HL-60/S4 treated with retinoic acid at 250 ng/mL for 4 days and 3 days (cell line): ENCODE results near the gene CEP85L.

Experiments used
- in situ Hi-C: fragments of 300-500 bp; cut with MboI; formaldehyde crosslinking; loops from 2 replicates; pipeline ENCODE4 v1.7.0; 2022; ENCODE audit warnings: low sequenced_read_pairs

The CEP85L gene

GRCh38 chr6:118580585-118581419, 70.6 kb downstream of the CEP85L start:
- in situ Hi-C loops = no loop called here

GRCh38 chr6:118579786-118580185, 71.6 kb downstream of the CEP85L start:
- in situ Hi-C loops = no loop called here

DNA sequence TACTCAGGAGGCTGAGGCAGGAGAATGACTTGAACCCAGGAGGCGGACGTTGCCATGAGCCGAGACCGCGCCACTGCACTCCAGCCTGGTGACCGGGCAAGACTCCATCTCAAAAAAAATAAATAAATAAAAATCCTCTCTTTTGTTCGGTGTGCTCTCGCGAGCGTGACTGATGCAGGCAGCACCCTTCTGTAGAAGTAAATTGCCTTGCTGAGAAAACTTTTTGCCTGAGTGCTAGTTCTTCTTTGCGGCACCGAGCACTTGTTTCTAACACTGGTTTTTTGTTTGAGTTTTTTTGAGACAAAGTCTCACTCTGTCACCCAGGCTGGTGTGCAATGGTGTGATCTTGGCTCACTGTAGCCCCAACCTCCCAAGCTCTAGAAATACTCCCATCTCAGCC, 72.8 kb downstream of the CEP85L start:
- in situ Hi-C loops = no loop called here

DNA sequence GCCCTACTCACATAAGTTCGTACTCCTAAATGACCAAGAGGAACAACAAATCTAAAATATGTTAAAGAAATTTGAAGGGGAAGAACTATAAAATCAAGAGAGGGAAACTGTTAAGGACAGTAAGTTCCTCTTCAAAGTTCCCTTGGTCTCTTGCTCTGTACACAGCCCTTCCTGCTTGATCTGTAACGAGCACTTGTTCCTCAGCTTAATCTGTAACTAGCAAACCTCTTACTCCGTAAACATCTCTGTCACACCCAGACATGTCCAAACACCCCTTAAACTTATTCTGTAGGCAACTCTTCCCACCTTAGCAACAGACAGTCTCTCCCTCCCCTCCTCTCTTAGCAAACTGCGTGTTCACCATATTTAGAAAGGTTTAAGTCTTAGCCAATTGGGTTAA, 73.4 kb downstream of the CEP85L start:
- in situ Hi-C loops = no loop called here

DNA sequence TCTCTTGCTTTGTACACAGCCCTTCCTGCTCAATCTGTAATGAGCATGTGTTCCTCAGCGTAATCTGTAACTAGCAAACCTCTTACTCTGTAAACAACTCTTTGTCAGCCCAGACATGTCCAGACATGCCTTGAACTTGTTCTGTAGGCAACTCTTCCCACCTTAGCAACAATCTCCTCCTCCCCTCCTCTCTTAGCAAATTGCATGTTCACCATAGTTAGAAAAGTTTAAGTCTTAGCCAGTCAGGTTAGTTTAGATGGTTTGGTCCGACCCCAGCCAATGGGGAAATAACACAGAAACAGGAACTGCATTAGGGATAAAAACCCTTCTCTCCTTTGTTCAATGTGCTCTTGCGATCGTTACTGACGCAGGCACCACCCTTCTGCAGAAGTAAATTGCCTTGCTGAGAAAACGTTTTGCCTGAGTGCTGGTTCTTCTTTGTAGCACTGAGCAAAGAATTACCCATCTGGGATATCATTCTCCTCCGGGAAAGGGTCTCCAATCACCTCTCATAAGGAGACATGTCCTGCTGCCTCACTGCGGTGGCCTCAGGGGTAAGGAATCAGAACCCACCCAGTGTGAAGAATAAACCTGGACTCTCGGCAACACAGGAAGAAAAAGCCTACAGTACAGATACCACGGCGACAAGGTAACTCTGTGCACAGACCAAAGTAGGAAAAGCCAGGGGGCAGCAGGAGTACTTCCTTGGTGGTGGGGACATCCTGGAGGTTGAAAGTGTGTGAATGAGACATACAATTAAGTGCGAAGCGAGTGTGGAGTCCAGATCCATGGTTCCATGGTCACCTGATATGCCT, 77.1 kb downstream of the CEP85L start:
- in situ Hi-C loops = no loop called here

- in situ Hi-C loops = no loop called here
Measured at GRCh38 chr6:118571121-118571520, 80.3 kb downstream of the CEP85L start.

GRCh38 chr6:118569498-118569897, 81.9 kb downstream of the CEP85L start:
- in situ Hi-C loops = no loop called here

DNA sequence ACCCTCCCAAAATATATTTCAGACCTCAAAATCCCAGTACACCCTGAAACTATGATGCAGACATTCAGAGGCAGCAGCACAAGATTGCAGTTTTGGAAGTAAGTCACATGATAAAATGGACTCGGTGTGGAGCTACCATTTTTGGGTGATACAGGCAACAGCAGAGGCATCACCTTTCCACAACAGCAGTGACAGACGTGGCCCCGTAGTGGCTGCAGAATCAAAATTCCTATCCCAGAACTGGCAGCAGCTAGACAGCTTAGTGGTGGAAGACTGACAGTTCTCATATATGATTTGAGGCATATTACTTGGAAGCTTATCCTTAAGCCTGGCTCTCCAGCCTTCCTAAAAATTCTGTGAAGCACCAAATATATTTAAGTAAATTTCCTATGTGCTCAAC, 83.4 kb downstream of the CEP85L start:
- in situ Hi-C loops = no loop called here

DNA sequence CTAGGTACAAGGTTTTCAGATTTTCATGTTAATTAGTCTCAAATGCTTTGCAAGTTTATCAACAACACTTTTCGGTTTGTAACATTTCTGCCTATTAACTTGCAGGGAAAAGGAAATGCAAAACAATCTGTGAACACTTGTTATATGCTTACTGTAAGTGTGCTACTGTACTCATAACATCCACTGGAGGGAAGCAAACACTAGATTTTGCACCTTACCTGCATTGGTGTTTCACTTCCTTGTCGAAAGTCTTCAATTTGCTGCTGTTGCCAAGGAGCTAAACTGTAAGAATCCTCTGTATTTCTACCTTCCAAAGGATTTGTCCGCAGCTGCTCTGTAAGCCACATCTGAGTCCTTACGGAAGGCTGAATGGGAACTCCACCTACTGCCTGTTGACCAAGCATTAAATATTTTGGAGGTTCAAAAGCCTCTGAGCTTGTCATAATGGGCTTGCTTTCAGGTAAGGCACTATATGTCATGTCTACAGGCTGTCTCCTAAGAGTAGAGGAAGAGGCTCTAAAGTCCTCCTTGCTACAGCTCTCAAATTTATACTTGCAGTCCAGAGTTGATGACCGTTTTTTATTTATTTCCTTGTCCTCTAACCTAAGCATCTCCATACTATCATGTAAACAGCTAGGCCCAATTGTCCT, 86.0 kb downstream of the CEP85L start:
- in situ Hi-C loops = no loop called here

- in situ Hi-C loops = no loop called here
Measured at GRCh38 chr6:118562959-118563358, 88.4 kb downstream of the CEP85L start.

DNA sequence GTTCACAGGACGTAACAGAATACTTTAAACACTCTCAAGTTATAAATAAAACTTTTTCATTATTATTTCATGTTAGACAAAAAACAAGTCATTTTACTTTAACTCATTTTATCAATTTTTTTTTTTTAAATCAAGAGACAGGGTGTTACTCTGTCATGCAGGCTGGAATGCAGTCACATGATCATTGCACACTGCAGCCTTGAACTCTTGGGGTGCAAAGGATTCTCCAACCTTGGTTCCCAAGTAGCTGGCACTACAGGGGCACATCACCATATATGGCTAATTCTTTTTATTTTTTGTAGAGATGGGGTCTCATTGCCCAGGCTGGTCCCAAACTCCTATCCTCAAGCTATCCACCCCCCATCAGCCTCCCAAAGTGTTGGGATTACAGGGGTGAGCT, 89.1 kb downstream of the CEP85L start:
- in situ Hi-C loops = no loop called here

DNA sequence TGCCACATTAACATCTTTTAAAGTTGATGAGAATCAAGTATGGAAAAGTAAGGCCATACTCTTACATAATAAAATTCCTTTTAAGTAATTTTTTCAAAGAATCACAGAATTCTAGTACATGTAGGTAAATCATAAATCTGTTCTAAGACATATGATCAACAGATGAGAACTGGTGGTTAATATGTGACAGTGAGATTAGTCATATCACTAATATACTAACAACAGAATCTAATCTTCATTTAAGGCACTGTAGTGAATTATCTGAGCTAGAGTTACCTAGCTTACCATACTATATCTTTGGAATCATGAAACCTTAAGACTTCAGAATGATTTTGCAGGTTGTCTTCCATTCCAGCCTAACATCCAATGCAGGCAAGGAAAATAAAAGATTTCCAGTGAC, 91.7 kb downstream of the CEP85L start:
- in situ Hi-C loops = no loop called here

DNA sequence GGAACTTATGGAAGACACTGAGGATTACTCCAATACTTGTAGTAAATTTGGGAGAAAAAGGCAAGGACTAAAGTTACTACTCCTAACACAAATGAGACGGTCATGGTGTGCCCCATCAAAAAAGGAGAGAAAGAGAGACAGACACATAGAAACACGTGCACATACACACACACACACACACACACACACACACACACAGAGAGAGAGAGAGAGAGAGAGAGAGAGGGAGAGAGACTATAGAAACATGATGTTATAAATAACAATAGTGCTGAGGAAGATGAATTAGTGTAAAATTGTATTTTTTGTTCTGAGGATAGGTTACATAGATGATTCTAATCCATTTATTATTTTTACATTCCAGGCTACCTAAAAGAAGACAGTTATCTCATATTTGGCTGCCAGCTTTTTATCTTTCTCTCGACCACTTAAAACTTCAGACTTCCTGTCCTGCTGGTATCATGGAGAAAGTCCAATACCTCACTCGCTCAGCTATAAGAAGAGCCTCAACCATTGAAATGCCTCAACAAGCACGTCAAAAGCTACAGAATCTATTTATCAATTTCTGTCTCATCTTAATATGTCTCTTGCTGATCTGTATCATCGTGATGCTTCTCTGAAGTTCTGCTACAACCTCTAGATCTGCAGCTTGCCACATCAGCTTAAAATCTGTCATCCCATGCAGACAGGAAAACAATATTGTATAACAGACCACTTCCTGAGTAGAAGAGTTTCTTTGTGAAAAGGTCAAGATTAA, 92.8 kb downstream of the CEP85L start:
- in situ Hi-C loops = no loop called here

DNA sequence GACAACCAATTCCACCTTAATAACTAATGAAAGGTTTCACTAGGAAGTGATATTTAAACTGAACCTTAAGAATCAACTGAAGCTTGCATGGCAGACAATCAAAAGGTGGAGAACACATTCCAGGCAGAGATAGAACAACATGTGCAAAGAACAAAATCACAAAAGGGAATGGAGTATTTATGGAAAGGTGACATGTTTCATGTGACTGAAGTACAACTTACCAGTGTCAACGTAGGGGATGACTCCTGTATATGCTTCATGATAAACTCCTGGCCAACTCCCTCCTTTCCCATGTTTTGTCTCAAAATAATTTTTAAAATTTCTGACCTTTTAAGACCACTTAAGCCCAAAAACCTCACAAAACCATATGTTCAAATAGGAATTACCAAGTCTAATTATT, 96.7 kb downstream of the CEP85L start:
- in situ Hi-C loops = no loop called here

GRCh38 chr6:118553132-118553531, 98.3 kb downstream of the CEP85L start:
- in situ Hi-C loops = no loop called here

- in situ Hi-C loops = no loop called here
Measured at GRCh38 chr6:118551063-118552053, 100.0 kb downstream of the CEP85L start.

DNA sequence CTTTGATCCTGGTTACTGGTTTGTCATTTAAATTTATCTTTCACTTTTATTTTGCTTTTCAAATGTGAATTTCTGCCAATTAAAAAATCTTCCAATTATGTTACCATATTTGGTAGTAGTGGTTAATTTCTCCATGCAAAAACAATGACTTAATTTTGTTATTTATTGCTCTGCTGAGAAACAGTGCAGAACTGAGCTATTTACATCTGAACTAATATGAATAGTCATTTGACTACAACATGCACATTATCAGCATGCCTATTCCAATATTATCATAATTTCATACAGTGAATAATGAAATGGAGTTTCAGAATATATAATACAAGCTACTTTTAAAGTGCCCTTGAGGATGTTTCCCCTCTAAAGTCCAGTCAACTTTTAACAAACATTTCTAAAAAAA, 102.8 kb downstream of the CEP85L start:
- in situ Hi-C loops = no loop called here

DNA sequence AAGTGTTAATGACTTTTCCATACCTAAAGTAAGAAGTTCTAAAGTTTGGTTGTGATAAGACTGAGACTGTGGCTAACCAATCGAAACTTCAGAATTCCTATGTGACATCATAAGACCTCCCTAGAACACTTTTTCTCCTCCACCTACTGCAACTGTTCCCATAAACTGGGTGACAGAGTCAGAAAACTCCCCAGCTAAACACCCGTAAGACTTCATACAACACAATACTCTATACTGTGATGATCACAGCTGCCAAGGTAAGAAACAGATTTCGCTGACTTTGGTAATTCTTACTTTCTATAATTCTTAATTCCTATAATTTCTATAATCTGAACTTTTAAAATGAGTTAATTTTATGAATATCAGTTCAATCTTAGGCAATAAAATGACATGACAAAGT, 103.3 kb downstream of the CEP85L start, which contains the start of gene PLN:
Gene PLN, plus strand, starts transcription at position 161 of the 400 bp plus-strand sequence. CDS start 10,626 bp downstream, outside the sequence.
- in situ Hi-C loops = no loop called here

DNA sequence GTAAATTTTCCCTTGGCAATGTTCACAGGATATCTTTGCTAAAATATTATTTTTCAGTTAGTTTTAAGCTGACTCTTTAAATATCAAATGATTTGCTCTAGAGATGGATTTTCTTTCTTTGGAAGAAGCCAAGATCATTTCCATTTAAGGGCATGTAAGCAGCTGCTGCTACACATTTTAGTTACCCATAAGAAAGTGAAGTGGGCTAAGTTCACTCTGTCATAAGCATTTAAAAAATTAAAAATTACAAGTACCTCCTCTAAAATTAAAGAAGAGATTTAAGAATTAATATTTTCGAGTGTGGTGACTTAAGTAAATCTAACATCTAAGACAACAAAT, 104.5 kb downstream of the CEP85L start:
- in situ Hi-C loops = no loop called here
